ENCODE results near the gene NCF2.
"Not testable (repeated sequence)": the region's sequence is repeated elsewhere in the genome, so short reads cannot be mapped to it uniquely, and the experiment has no call there.

The NCF2 gene

GRCh38 chr1:183630748-183631147 is 40.5 kb upstream of the NCF2 start:
- Histone ChIP-seq H3K27me3 (replicated peaks; ENCODE audit: control insufficient read depth, insufficient read depth, low read length) (no peaks in the 10 kb centered on the region), H3K4me3 (replicated peaks; ENCODE audit: low read depth, low read length) (no peak overlapping the region), H3K36me3 (ENCODE audit: control insufficient read depth, insufficient read depth, low read length) (peaks cover 14% of the 10 kb centered on the region)
- DNase-seq (ENCODE audit: extremely low read depth, insufficient read length), result no peak
- no peak for TF ChIP-seq CTCF (IDR thresholded peaks at IDR 0.05; ENCODE audit: insufficient read depth, low read length, poor library complexity, severe bottlenecking)

- no peak overlapping the region for H3K4me3 ChIP-seq (replicated peaks; ENCODE audit: low read depth, low read length)
- peaks cover 15% of the 10 kb centered on the region for H3K36me3 ChIP-seq (ENCODE audit: control insufficient read depth, insufficient read depth, low read length)
- TF ChIP-seq CTCF (IDR thresholded peaks at IDR 0.05; ENCODE audit: insufficient read depth, low read length, poor library complexity, severe bottlenecking), result no peak
- DNase-seq (ENCODE audit: extremely low read depth, insufficient read length), result no peak
- no peaks in the 10 kb centered on the region for H3K27me3 ChIP-seq (replicated peaks; ENCODE audit: control insufficient read depth, insufficient read depth, low read length)
These were observed 38.3 kb upstream of the NCF2 start for GRCh38 chr1:183628537-183628936.

- peaks cover 14% of the 10 kb centered on the region for H3K36me3 ChIP-seq (ENCODE audit: control insufficient read depth, insufficient read depth, low read length)
- DNase-seq (ENCODE audit: extremely low read depth, insufficient read length); H3K27me3 ChIP-seq (replicated peaks; ENCODE audit: control insufficient read depth, insufficient read depth, low read length); H3K4me3 ChIP-seq (replicated peaks; ENCODE audit: low read depth, low read length): not testable (repeated sequence)
These were observed 36.0 kb upstream of the NCF2 start for GRCh38 chr1:183626236-183626635.

GRCh38 chr1:183622884-183623785 is 32.9 kb upstream of the NCF2 start:
- TF ChIP-seq CTCF (IDR thresholded peaks at IDR 0.05; ENCODE audit: insufficient read depth, low read length, poor library complexity, severe bottlenecking), result peak; percentile 70
- peak; percentile 22 for DNase-seq (ENCODE audit: extremely low read depth, insufficient read length)

GRCh38 chr1:183622013-183622412 is 31.8 kb upstream of the NCF2 start:
- DNase-seq (ENCODE audit: extremely low read depth, insufficient read length), result no peak
- H3K36me3 ChIP-seq (ENCODE audit: control insufficient read depth, insufficient read depth, low read length), result peaks cover 2% of the 10 kb centered on the region
- no peak for TF ChIP-seq CTCF (IDR thresholded peaks at IDR 0.05; ENCODE audit: insufficient read depth, low read length, poor library complexity, severe bottlenecking)
- H3K27me3 ChIP-seq (replicated peaks; ENCODE audit: control insufficient read depth, insufficient read depth, low read length), result no peaks in the 10 kb centered on the region
- H3K4me3 ChIP-seq (replicated peaks; ENCODE audit: low read depth, low read length), result no peak overlapping the region

More at GRCh38 chr1:183622884-183623785, 32.9 kb upstream of the NCF2 start:
- H3K36me3 ChIP-seq (ENCODE audit: control insufficient read depth, insufficient read depth, low read length), result peaks cover 4% of the 10 kb centered on the region
- H3K4me3 ChIP-seq (replicated peaks; ENCODE audit: low read depth, low read length), result no peak overlapping the region
- no peaks in the 10 kb centered on the region for H3K27me3 ChIP-seq (replicated peaks; ENCODE audit: control insufficient read depth, insufficient read depth, low read length)

GRCh38 chr1:183620311-183620710 is 30.1 kb upstream of the NCF2 start:
- TF ChIP-seq CTCF (IDR thresholded peaks at IDR 0.05; ENCODE audit: insufficient read depth, low read length, poor library complexity, severe bottlenecking), result no peak
- no peaks in the 10 kb centered on the region; the same call in 1 of the 2 replicates for H3K36me3 ChIP-seq (ENCODE audit: control insufficient read depth, insufficient read depth, low read length)
- H3K27me3 ChIP-seq (replicated peaks; ENCODE audit: control insufficient read depth, insufficient read depth, low read length), result no peaks in the 10 kb centered on the region
- DNase-seq (ENCODE audit: extremely low read depth, insufficient read length), result no peak
- no peak overlapping the region for H3K4me3 ChIP-seq (replicated peaks; ENCODE audit: low read depth, low read length)
